Uterus (tissue), 4 donors: ENCODE data around the gene KLHL30. TPM values are rescaled to one million over a fixed set of nuclear protein-coding genes. Genes with fewer than 3 reads are reported as not detected.

Experiments used
- DNase-seq, 2 donors: peaks; one replicate each; pipeline ENCODE4 v3.0.0-alpha.2; 2019 to 2020
- H3K27ac ChIP-seq, 2 donors: fragments of 200-600 bp; sonication (generic); 1 replicate in 1 of 2; 2 replicates in 1 of 2; pipeline ENCODE4 v1.5.1; 2016 to 2018
- H3K27me3 ChIP-seq, 2 donors: fragments of 200-600 bp; sonication (generic); one replicate each; pipeline ENCODE4 v1.5.1; 2018 to 2019; ENCODE audit warnings: control low read depth in 1 of 2
- H3K36me3 ChIP-seq, 2 donors: fragments of 200-600 bp; sonication (generic); one replicate each; pipeline ENCODE4 v1.5.1; 2019; ENCODE audit warnings: control low read depth in 1 of 2
- H3K4me1 ChIP-seq, 2 donors: fragments of 200-600 bp; sonication (generic); one replicate each; pipeline ENCODE4 v1.5.1; 2018 to 2019; ENCODE audit warnings: control low read depth in 1 of 2
- H3K4me3 ChIP-seq, 2 donors: fragments of 200-600 bp; sonication (generic); 1 replicate in 1 of 2; 2 replicates in 1 of 2; pipeline ENCODE4 v1.5.1; 2018 to 2019; ENCODE audit warnings: mild to moderate bottlenecking in 1 of 2
- H3K9me3 ChIP-seq, 2 donors: fragments of 200-600 bp; sonication (generic); one replicate each; pipeline ENCODE4 v1.5.1; 2019; ENCODE audit warnings: control low read depth in 1 of 2
- CTCF ChIP-seq, 4 experiments: fragments of 200-600 bp in 2 of 4; fragments of 450-650 bp in 2 of 4; sonication (generic) in 2 of 4; IDR thresholded peaks; one replicate each; pipeline ENCODE4 v1.5.1; 2016 to 2019; ENCODE audit warnings: antibody characterized with exemption in 4 of 4, mild to moderate bottlenecking in 2 of 4, moderate library complexity in 1 of 4
- POLR2A ChIP-seq, 2 donors: fragments of 450-650 bp; IDR thresholded peaks; one replicate each; pipeline ENCODE4 v1.6.1; 2016; ENCODE audit warnings: antibody characterized with exemption in 2 of 2, mild to moderate bottlenecking in 1 of 2, moderate library complexity in 1 of 2
- intact Hi-C: fragments of 100-400 bp; cut with DNase I; formaldehyde crosslinking; loops from one replicate; pipeline ENCODE4 v1.15.1; 2023; ENCODE audit warnings: low total_unique reads
- total RNA-seq, 4 donors: library from RNA; depleted of rRNA in 3 of 4; stranded (reverse); fragments of >200 nt in 3 of 4; gene quantifications; one replicate each; pipeline versions ENCODE4 v1.1.0 to v1.2.4, GENCODE V29; 2014 to 2023
- donor health status: DM: yes; HTN: yes; CAD: no.

KLHL30 gene
- total RNA-seq, 4 donors from 2014 or later, result under 0.01 to 3.3 (median 0.62) TPM; not detected in 1

DNA sequence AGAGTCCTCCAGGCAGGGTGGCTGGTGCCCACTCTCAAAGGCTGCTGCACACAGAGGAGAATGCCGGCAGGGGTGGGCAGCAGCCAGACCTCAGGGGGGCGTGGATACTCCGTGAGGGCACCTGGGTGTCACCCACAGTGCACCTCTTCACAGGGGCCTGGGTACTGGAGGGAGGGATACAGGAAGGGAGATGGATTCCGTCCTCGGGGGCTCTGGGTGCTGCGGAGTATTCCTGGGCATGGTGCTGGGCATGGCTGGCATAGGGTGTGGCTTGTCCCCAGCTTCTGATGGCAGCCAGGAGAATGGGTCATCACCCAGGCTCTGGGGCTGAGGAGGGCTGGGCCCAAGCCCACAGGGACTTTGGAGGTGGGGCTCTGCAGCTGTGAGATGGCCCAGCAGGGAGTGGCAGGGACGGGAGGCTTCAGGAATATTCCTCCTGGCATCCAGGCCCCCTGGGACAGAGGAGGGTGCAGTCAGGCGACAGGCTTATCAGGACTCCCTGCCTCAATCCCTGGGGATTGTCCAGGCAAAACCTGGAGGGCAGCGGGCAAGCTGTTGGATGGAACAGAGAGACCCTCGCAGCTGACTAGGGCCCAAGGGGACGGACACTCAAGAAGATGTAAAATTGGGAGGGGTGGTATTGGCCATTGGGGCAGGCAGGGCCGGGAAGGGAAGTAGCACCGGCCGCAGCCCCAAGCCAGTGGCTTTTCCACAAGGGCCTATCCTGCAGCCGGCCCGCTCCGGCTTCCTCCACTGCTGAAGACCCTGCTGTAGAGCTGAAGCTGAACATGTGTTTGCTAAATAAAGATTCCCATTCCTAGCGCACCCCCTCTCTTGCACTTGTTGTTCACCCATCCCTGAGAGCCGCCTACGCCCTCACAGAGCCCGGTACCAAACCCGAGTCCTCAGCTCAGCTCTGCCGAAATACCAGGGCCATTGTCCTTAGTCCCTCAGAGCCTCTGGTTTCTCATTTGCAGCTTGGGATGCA is 5.7 kb upstream of the KLHL30 start:
- TF ChIP-seq POLR2A (IDR thresholded peaks at IDR 0.05), result no peak
- no peak for TF ChIP-seq CTCF (IDR thresholded peaks at IDR 0.05)
- DNase-seq, result no peak
- H3K27me3 ChIP-seq, result no peaks in the 10 kb centered on the region
- H3K27ac ChIP-seq, result no peak overlapping the region
- H3K36me3 ChIP-seq, result no peaks in the 10 kb centered on the region
- no peak overlapping the region for H3K4me3 ChIP-seq
- H3K9me3 ChIP-seq, result no peaks in the 10 kb centered on the region
- H3K4me1 ChIP-seq, result no peaks in the 10 kb centered on the region
- intact Hi-C loops, result no loop called here

GRCh38 chr2:238133499-238134392 is 4.7 kb upstream of the KLHL30 start:
- Histone ChIP-seq H3K27ac (no peak overlapping the region), H3K4me3 (no peak overlapping the region), H3K9me3 (no peaks in the 10 kb centered on the region), H3K36me3 (no peaks in the 10 kb centered on the region), H3K4me1 (no peaks in the 10 kb centered on the region), H3K27me3 (no peaks in the 10 kb centered on the region)
- no peak for DNase-seq
- TF ChIP-seq CTCF (IDR thresholded peaks at IDR 0.05), result no peak
- no peak for TF ChIP-seq POLR2A (IDR thresholded peaks at IDR 0.05)
- intact Hi-C loops, result no loop called here

GRCh38 chr2:238134393-238134785 is 4.1 kb upstream of the KLHL30 start:
- Histone ChIP-seq H3K4me3 (no peak overlapping the region), H3K9me3 (no peaks in the 10 kb centered on the region), H3K27ac (no peak overlapping the region), H3K4me1 (no peaks in the 10 kb centered on the region), H3K36me3 (no peaks in the 10 kb centered on the region), H3K27me3 (no peaks in the 10 kb centered on the region)
- no peak for DNase-seq
- intact Hi-C loops, result no loop called here
- no peak for TF ChIP-seq CTCF (IDR thresholded peaks at IDR 0.05)
- no peak for TF ChIP-seq POLR2A (IDR thresholded peaks at IDR 0.05)

- H3K27me3 ChIP-seq, result no peaks in the 10 kb centered on the region
- intact Hi-C loops, result no loop called here
- H3K4me3 ChIP-seq, result no peak overlapping the region
- no peak overlapping the region for H3K27ac ChIP-seq
- no peaks in the 10 kb centered on the region for H3K36me3 ChIP-seq
- no peaks in the 10 kb centered on the region for H3K4me1 ChIP-seq
- TF ChIP-seq POLR2A (IDR thresholded peaks at IDR 0.05) (no peak), CTCF (IDR thresholded peaks at IDR 0.05) (no peak)
- no peaks in the 10 kb centered on the region for H3K9me3 ChIP-seq
- DNase-seq, result no peak
Observed at GRCh38 chr2:238135601-238136150, 2.8 kb upstream of the KLHL30 start.
